Measurements from ENCODE around the gene CDH4.

- TF ChIP-seq POLR2A (IDR thresholded peaks at IDR 0.05; ENCODE audit: low read depth, low read length): no peak
- no peak for TF ChIP-seq CTCF (IDR thresholded peaks at IDR 0.05; ENCODE audit: extremely low read depth in 1 of 2, insufficient read depth in 1 of 2, low read depth in 1 of 2, low read length in 2 of 2)
- no peak for TF ChIP-seq POLR2AphosphoS5 (IDR thresholded peaks at IDR 0.05; ENCODE audit: insufficient read depth, low read depth, low read length)
- no peak for TF ChIP-seq GATA2 (IDR thresholded peaks at IDR 0.05; ENCODE audit: insufficient read depth, insufficient read length, low read depth, low read length)
- no peak for TF ChIP-seq MAX (IDR thresholded peaks at IDR 0.05; ENCODE audit: insufficient read depth, insufficient read length)
- no peak for TF ChIP-seq EZH2 (IDR thresholded peaks at IDR 0.05; ENCODE audit: borderline replicate concordance, low read depth, low read length, severe bottlenecking)
- TF ChIP-seq JUN (IDR thresholded peaks at IDR 0.05; ENCODE audit: borderline replicate concordance, insufficient read depth, insufficient read length, low read depth): no peak
Measured at GRCh38 chr20:61256365-61256764, 4.3 kb downstream of the CDH4 start.

Measured in endothelial cell of umbilical vein (primary cell).